GM19324 (cell line): ENCODE measurements around the gene RBFOX2.
"Not testable (repeated sequence)": the region's sequence is repeated elsewhere in the genome, so short reads cannot be mapped to it uniquely, and the experiment has no call there.

Source experiments
- ATAC-seq: cut with Tn5 transposase; IDR thresholded peaks from one replicate; pipeline ENCODE4 v1.9.1; 2021; ENCODE audit warnings: mild to moderate bottlenecking, moderate library complexity; ENCODE audit not compliant: unreplicated experiment, low FRiP score

RBFOX2 gene

DNA sequence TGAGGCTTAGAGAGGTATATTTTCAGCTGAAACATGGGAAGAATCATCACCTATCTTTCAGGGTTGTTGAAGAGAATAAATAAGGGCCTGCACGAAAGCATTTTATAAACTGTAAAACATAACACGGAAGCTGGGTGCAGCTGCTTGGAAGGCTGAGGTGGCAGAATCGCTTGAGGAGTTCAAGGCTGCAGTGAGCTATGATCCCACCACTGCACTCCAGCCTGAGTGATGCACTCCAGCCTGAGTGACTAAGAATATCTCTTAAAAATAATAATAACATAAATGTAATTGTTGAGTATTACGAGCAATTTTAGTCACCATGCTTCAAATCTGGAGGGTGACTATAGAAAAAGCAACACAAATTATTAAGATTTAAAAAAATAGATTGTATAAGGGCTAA lies 16.3 kb downstream of the RBFOX2 start:
- no peak for ATAC-seq

- no peak for ATAC-seq
Measured at GRCh38 chr22:36010882-36011281, 17.7 kb downstream of the RBFOX2 start.

DNA sequence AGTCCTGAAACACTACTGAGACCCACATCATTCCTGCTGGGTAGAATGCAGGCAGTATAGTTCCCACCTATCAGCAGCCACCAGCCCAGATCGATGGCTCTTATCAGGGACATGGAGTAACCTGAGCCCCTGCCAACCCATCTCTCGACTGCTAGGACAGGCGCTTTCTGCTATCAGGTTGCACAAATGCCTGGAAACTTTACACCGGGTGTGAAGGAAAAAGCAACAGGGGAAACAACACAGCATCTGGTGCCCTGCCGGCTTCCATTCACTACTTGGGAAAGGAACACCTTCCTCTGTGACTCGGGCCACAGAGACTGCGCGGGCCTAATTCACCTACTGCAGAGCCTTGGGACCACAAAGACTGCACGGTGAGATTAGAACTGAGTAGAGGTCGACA lies 18.5 kb downstream of the RBFOX2 start:
- ATAC-seq, result no peak

GRCh38 chr22:36009085-36009484 lies 19.5 kb downstream of the RBFOX2 start:
- ATAC-seq, result no peak

DNA sequence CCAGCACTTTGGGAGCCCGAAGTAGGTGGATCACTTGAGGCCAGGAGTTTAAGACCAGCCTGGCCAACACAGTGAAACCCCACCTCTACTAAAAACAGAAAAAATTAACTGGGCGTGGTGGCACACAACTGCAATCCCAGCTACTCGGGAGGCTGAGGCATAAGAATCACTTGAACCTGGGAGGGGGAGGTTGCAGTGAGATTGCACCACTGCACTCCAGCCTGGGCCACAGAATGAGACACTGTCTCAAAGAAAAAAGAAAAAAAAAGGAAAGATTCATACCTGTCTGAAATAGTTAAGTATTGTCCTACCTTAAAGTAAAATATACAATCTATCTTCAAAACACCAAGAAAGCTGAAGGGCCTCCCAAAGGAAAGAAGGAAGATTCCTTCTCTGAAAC lies 20.1 kb downstream of the RBFOX2 start:
- no peak for ATAC-seq

DNA sequence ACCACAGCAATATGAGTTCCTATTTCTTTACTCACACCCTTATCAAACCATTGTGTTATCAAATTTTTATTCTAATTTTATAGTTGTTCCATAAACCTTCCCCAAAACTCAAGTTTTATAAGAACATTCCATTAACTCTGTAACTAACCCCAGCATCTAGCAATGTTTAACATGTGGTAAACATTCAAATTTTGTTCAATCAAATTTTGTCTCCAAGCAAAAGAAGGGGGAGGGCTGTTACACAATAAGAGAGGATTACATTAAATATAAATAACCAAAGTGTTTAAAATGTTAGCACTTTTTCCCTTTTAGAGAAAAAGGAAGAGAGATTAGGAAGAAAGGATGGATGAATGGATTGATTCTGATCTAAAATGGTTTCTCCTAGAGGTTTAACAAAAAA lies 20.5 kb downstream of the RBFOX2 start:
- no peak for ATAC-seq

DNA sequence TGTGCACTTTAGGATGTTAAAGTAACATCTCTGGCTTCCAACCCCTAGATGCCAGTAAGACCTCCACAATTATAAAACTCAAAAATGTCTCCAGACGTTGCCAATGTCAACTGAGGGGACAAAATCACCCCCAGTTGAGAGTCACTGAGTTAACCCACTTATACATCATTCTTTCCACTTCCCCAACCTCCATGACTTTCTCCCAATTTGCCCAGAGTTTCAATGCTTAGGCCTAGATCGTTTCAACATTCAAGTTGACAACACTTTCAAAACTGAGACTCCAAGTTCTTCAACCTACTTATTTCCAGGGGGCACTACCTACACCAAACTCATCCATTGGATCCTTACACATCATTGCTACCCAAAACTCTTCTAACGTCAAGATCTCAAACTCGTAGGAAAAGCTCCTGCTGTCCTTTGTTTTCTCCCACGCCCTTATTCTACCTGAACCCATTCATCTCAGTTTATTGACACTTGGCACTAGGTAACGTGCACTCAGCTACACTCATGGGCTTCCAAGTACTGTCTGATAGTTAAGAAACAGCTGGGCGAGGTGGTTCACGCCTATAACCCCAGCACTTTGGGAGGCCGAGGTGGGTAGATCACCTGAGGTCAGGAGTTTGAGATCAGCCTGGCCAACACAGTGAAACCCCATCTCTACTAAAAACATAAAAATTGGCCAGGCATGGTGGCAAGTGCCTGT lies 24.5 kb downstream of the RBFOX2 start:
- no peak for ATAC-seq

GRCh38 chr22:36002718-36003260 lies 25.8 kb downstream of the RBFOX2 start:
- no peak for ATAC-seq

DNA sequence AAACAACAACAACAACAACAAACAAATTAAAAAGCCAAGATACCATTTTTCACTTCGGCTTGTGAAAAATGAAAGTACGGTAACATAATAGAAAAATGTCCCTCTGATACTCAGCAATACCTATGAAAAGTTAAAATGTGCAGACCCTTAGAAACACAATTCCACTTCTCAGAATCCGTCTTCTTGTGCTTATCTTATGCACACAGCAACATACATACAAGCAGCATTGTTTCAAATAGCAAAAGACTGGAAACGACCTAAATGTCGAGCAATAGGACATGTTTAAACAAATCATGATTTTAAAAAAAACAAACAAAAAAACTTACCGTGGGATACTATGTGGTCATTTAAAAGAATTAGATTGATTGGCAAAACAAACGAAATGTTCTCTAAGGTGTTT lies 26.5 kb downstream of the RBFOX2 start:
- ATAC-seq, result no peak

- no peak for ATAC-seq
Measured at GRCh38 chr22:35998748-35999147, 29.9 kb downstream of the RBFOX2 start.

- no peak for ATAC-seq
Measured at GRCh38 chr22:35997438-35997837, 31.2 kb downstream of the RBFOX2 start.

- no peak for ATAC-seq
Measured at GRCh38 chr22:35996596-35996995, 32.0 kb downstream of the RBFOX2 start.

DNA sequence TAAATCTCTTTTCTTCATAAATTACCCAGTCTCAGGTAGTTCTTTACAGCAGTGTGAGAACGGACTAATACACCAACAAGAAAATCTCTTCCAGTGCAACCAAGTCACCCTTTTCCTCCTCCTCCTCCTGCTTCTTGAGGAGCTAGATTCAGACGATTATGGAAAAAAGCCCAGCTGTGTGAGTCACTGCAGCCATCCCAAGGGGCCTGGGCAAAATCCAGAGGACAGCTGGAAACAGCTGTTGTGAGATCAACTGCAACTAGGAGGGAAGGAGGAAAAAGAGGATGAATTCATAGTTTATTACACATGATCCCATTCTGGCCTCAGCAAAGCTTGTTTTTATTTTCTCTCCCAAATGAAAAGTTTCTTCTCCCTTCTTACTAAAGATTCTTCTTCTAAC lies 32.9 kb downstream of the RBFOX2 start:
- no peak for ATAC-seq

DNA sequence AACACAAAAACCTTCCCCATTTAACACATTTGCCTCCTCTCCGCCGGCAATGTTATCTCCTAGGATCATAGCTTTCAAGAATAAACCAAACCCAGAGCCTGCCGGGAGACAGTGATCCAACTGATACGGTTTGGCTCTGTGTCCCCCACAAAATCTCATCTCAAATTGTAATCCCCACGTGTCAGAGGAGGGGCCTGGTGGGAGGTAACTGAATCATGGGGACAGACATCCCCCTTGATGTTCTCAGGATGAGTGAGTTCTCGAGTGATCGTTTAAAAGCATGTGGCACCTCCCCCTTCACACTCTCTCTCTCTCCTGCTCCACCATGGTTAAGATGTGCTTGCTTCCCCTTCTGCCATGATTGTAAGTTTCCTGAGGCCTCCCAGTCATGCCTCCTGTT lies 33.3 kb downstream of the RBFOX2 start:
- no peak for ATAC-seq

DNA sequence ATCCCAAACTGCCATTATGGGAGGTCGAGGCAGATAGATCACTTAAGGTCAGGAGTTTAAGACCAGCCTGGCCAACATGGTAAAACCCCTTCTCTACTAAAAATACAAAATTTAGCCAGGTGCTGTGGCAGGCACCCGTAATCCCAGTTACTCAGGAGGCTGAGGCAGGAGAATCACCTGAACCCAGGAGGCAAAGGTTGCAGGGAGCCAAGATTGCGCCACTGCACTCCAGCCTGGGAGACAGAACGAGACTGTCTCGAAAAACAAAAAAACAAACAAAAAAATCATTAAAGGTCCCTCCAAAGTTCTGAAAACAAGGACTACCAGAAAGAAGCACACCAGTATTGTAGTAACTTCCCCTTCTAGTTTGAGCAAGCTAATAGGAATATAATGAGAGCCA lies 34.9 kb downstream of the RBFOX2 start:
- not testable (repeated sequence) for ATAC-seq

- ATAC-seq, result no peak
Measured at GRCh38 chr22:35993048-35993714, 35.4 kb downstream of the RBFOX2 start.

DNA sequence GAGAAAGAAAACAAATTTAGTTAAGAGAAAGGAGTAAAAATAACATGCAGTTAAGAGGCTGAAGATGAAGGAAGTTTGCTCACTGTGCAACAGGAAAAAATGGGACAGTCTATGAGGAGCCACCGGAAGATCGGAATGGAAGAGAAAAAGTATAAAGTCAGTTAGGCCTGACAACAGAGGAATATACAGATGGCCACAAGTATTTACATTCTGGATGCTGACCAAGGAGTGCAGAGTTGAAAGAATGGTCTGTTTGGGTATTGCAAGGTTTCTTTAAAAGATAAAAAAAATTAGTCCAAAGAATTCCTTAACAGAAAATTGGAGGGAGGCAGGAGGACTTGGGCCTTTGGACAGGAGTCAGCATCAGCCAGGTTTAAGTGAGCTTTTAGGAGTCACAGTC lies 37.5 kb downstream of the RBFOX2 start:
- no peak for ATAC-seq

- ATAC-seq, result no peak
Measured at GRCh38 chr22:35988030-35988429, 40.6 kb downstream of the RBFOX2 start.

- no peak for ATAC-seq
Measured at GRCh38 chr22:35987487-35987886, 41.1 kb downstream of the RBFOX2 start.

GRCh38 chr22:35986088-35986487 lies 42.5 kb downstream of the RBFOX2 start:
- ATAC-seq, result no peak

DNA sequence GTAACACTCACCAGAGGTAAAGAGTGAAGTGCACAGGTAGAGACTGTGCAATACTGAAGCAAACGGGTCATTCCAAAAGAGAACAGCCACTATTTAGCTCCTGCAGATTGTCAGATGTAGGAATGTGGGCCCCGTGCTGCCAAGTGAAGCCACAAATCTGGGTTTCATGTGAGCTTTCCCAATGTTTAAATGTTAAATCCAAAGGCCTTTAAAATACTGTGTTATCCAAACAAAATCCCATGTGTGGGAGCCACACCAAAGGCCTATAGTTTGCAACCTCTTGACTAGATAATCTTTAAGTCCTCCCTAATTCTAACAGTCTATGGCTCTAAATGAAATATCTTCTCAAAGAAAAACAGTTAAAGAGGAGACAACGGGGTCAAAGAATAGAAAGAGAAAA lies 43.3 kb downstream of the RBFOX2 start:
- ATAC-seq, result no peak
